Mononuclear cell (primary cell): ENCODE measurements around the gene RAP1A. TPM values are rescaled to one million over a fixed set of nuclear protein-coding genes. Genes with fewer than 3 reads are reported as not detected.
"Not testable (repeated sequence)": the region's sequence is repeated elsewhere in the genome, so short reads cannot be mapped to it uniquely, and the experiment has no call there.

Source experiments
- H3K27me3 ChIP-seq: 2 replicates; pipeline ENCODE4 v1.6.0; 2011; ENCODE audit warnings: low read length, control low read depth; ENCODE audit not compliant: insufficient read depth
- H3K4me1 ChIP-seq: 2 replicates; pipeline ENCODE4 v1.5.1; 2011; ENCODE audit warnings: mild to moderate bottlenecking, low read length, control low read depth; ENCODE audit not compliant: insufficient read depth
- H3K4me3 ChIP-seq: 2 replicates; pipeline ENCODE4 v1.5.1; 2011; ENCODE audit warnings: mild to moderate bottlenecking, low read length, moderate library complexity
- H3K9me3 ChIP-seq: 2 replicates; pipeline ENCODE4 v1.5.1; 2011; ENCODE audit warnings: low read depth, mild to moderate bottlenecking, control low read depth, low read length
- total RNA-seq: library from RNA; depleted of rRNA; stranded (reverse); fragments of >200 nt; gene quantifications from one replicate; pipeline ENCODE4 v1.2.3, GENCODE V29; 2012

RAP1A gene
- total RNA-seq, 1 donor = 45.2 TPM

GRCh38 chr1:111656086-111657017 lies 36.8 kb downstream of the RAP1A start:
- no peak overlapping the region for H3K4me3 ChIP-seq
- peaks cover 49% of the 10 kb centered on the region for H3K4me1 ChIP-seq
- no peaks in the 10 kb centered on the region for H3K9me3 ChIP-seq
- no peaks in the 10 kb centered on the region for H3K27me3 ChIP-seq

- no peaks in the 10 kb centered on the region for H3K9me3 ChIP-seq
- peaks cover 45% of the 10 kb centered on the region for H3K4me1 ChIP-seq
- H3K27me3 ChIP-seq = no peaks in the 10 kb centered on the region
- H3K4me3 ChIP-seq = no peak overlapping the region
Observed at GRCh38 chr1:111658622-111659021, 39.0 kb downstream of the RAP1A start.

GRCh38 chr1:111660204-111661150 lies 40.9 kb downstream of the RAP1A start:
- H3K4me1 ChIP-seq = peaks cover 40% of the 10 kb centered on the region

GRCh38 chr1:111664652-111665051 lies 45.1 kb downstream of the RAP1A start:
- Histone ChIP-seq H3K4me1 (peaks cover 26% of the 10 kb centered on the region), H3K4me3 (no peak overlapping the region), H3K27me3 (no peaks in the 10 kb centered on the region), H3K9me3 (no peaks in the 10 kb centered on the region)

More at GRCh38 chr1:111660204-111661150, 40.9 kb downstream of the RAP1A start:
- H3K4me3 ChIP-seq = no peak overlapping the region
- no peaks in the 10 kb centered on the region for H3K9me3 ChIP-seq
- H3K27me3 ChIP-seq = no peaks in the 10 kb centered on the region

GRCh38 chr1:111665497-111665896 lies 45.9 kb downstream of the RAP1A start:
- Histone ChIP-seq H3K4me1 (peaks cover 19% of the 10 kb centered on the region), H3K9me3 (no peaks in the 10 kb centered on the region), H3K4me3 (no peak overlapping the region), H3K27me3 (no peaks in the 10 kb centered on the region)

GRCh38 chr1:111666828-111667227 lies 47.2 kb downstream of the RAP1A start:
- Histone ChIP-seq H3K9me3 (no peaks in the 10 kb centered on the region), H3K27me3 (no peaks in the 10 kb centered on the region), H3K4me1 (peaks cover 16% of the 10 kb centered on the region), H3K4me3 (no peak overlapping the region)

GRCh38 chr1:111669268-111669667 lies 49.7 kb downstream of the RAP1A start:
- Histone ChIP-seq H3K9me3 (no peaks in the 10 kb centered on the region), H3K27me3 (no peaks in the 10 kb centered on the region), H3K4me3 (no peak overlapping the region), H3K4me1 (peaks cover 13% of the 10 kb centered on the region)

GRCh38 chr1:111671852-111672251 lies 52.3 kb downstream of the RAP1A start:
- no peaks in the 10 kb centered on the region for H3K27me3 ChIP-seq
- H3K4me3 ChIP-seq = no peak overlapping the region
- peaks cover 9% of the 10 kb centered on the region for H3K4me1 ChIP-seq
- no peaks in the 10 kb centered on the region for H3K9me3 ChIP-seq

GRCh38 chr1:111672331-111672730 lies 52.7 kb downstream of the RAP1A start:
- Histone ChIP-seq H3K9me3 (no peaks in the 10 kb centered on the region), H3K4me1 (peaks cover 9% of the 10 kb centered on the region), H3K4me3 (no peak overlapping the region), H3K27me3 (no peaks in the 10 kb centered on the region)

GRCh38 chr1:111677604-111678003 lies 58.0 kb downstream of the RAP1A start:
- Histone ChIP-seq H3K27me3 (no peaks in the 10 kb centered on the region), H3K9me3 (no peaks in the 10 kb centered on the region), H3K4me1 (peaks cover 1% of the 10 kb centered on the region), H3K4me3 (no peak overlapping the region)

GRCh38 chr1:111679541-111679940 lies 60.0 kb downstream of the RAP1A start:
- Histone ChIP-seq H3K9me3 (peaks cover under 1% of the 10 kb centered on the region), H3K4me3 (no peak overlapping the region), H3K4me1 (no peaks in the 10 kb centered on the region), H3K27me3 (no peaks in the 10 kb centered on the region)

GRCh38 chr1:111680212-111680800 lies 60.7 kb downstream of the RAP1A start:
- not testable (repeated sequence) for H3K27me3 ChIP-seq, H3K4me3 ChIP-seq, H3K4me1 ChIP-seq

GRCh38 chr1:111685293-111686153 lies 65.9 kb downstream of the RAP1A start:
- peaks cover 11% of the 10 kb centered on the region for H3K4me1 ChIP-seq
- not testable (repeated sequence) for H3K9me3 ChIP-seq, H3K4me3 ChIP-seq, H3K27me3 ChIP-seq

More at GRCh38 chr1:111680212-111680800, 60.7 kb downstream of the RAP1A start:
- H3K9me3 ChIP-seq = not testable (repeated sequence)

GRCh38 chr1:111690306-111690617 lies 70.7 kb downstream of the RAP1A start:
- no peaks in the 10 kb centered on the region for H3K27me3 ChIP-seq
- H3K9me3 ChIP-seq = no peaks in the 10 kb centered on the region
- H3K4me1 ChIP-seq = peaks cover 11% of the 10 kb centered on the region

More at GRCh38 chr1:111690306-111690617, 70.7 kb downstream of the RAP1A start:
- no peak overlapping the region for H3K4me3 ChIP-seq
